Neural progenitor cell (in vitro differentiated cells): ENCODE measurements around the gene GYPC. TPM values are rescaled to one million over a fixed set of nuclear protein-coding genes. Genes with fewer than 3 reads are reported as not detected.

Source experiments
- DNase-seq: peaks from one replicate; pipeline ENCODE4 v3.0.0-alpha.2; 2016; ENCODE audit warnings: low spot score
- H2AFZ ChIP-seq: fragments of 200-600 bp; sonication (generic); replicated peaks from 2 replicates; pipeline ENCODE4 v1.6.1; 2016; ENCODE audit warnings: antibody characterized with exemption
- H3F3A ChIP-seq: fragments of 200-600 bp; sonication (generic); 2 replicates; pipeline ENCODE4 v1.6.1; 2016; ENCODE audit warnings: antibody characterized with exemption, low read depth
- H3K27ac ChIP-seq: fragments of 200-600 bp; sonication (generic); 2 replicates; pipeline ENCODE4 v1.5.1; 2016; ENCODE audit warnings: mild to moderate bottlenecking
- H3K27me3 ChIP-seq: fragments of 200-600 bp; sonication (generic); 2 replicates; pipeline ENCODE4 v1.6.1; 2016; ENCODE audit warnings: mild to moderate bottlenecking, moderate library complexity
- H3K36me3 ChIP-seq: fragments of 200-600 bp; sonication (generic); 2 replicates; pipeline ENCODE4 v1.5.1; 2016
- H3K4me1 ChIP-seq: fragments of 200-600 bp; sonication (generic); 2 replicates; pipeline ENCODE4 v1.6.1; 2016; ENCODE audit warnings: mixed run types
- H3K4me2 ChIP-seq: fragments of 200-600 bp; sonication (generic); 2 replicates; pipeline ENCODE4 v1.6.1; 2016
- H3K4me3 ChIP-seq: fragments of 200-600 bp; sonication (generic); 2 replicates; pipeline ENCODE4 v1.5.1; 2016
- H3K79me2 ChIP-seq: fragments of 200-600 bp; sonication (generic); 2 replicates; pipeline ENCODE4 v1.6.1; 2016; ENCODE audit warnings: low read depth
- H3K9ac ChIP-seq: fragments of 200-600 bp; sonication (generic); 2 replicates; pipeline ENCODE4 v1.6.1; 2016
- H3K9me3 ChIP-seq: fragments of 200-600 bp; sonication (generic); 2 replicates; pipeline ENCODE4 v1.5.1; 2016; ENCODE audit warnings: low read depth
- H4K20me1 ChIP-seq: fragments of 200-600 bp; sonication (generic); 2 replicates; pipeline ENCODE4 v1.6.1; 2016; ENCODE audit warnings: low read depth
- H3K27ac Mint-ChIP-seq: 3 replicates; pipeline ENCODE4 v1.8.0; 2021; ENCODE audit warnings: mixed read lengths
- H3K27me3 Mint-ChIP-seq: 2 replicates; pipeline ENCODE4 v1.8.0; 2022; ENCODE audit warnings: low read depth, mild to moderate bottlenecking, inconsistent platforms, moderate library complexity, mixed read lengths; ENCODE audit not compliant: insufficient read depth
- H3K36me3 Mint-ChIP-seq: 3 replicates; pipeline ENCODE4 v1.8.0; 2021; ENCODE audit warnings: mixed read lengths
- H3K4me1 Mint-ChIP-seq: 3 replicates; pipeline ENCODE4 v1.8.0; 2021; ENCODE audit warnings: mixed read lengths
- H3K4me3 Mint-ChIP-seq: 3 replicates; pipeline ENCODE4 v1.8.0; 2021; ENCODE audit warnings: mild to moderate bottlenecking, moderate library complexity, mixed read lengths
- H3K9me3 Mint-ChIP-seq: 3 replicates; pipeline ENCODE4 v1.8.0; 2020; ENCODE audit warnings: mixed read lengths
- EZH2 ChIP-seq: fragments of 200-600 bp; sonication (generic); IDR thresholded peaks from 2 replicates; pipeline ENCODE4 v1.6.1; 2017; ENCODE audit warnings: antibody characterized with exemption, mild to moderate bottlenecking, moderate library complexity
- EZH2phosphoT487 ChIP-seq: fragments of 200-600 bp; sonication (generic); IDR thresholded peaks from 2 replicates; pipeline ENCODE4 v1.6.1; 2017; ENCODE audit warnings: antibody characterized with exemption
- total RNA-seq: library from RNA; depleted of rRNA; stranded (reverse); fragments of >200 nt; gene quantifications from 2 replicates; pipeline ENCODE4 v1.2.3, GENCODE V29; 2015; ENCODE audit warnings: low replicate concordance
- TF ChIP-seq, protein P1 (sequence below): fragments of 200-600 bp; sonication (generic); IDR thresholded peaks from 2 replicates; pipeline ENCODE4 v1.5.1; 2017; ENCODE audit warnings: antibody characterized with exemption, mild to moderate bottlenecking

The GYPC gene
- total RNA-seq, 1 donor from 2014 or later: 3.4 TPM

- no peaks in the 10 kb centered on the region for H3F3A ChIP-seq
- peaks cover 7% of the 10 kb centered on the region for H3K9me3 ChIP-seq
- H3K9ac ChIP-seq: no peak overlapping the region
- H3K4me1 ChIP-seq: no peaks in the 10 kb centered on the region
- Mint-ChIP-seq H3K4me1 (peaks cover 4% of the 10 kb centered on the region), H3K4me3 (no peak overlapping the region), H3K27me3 (peaks cover 2% of the 10 kb centered on the region), H3K9me3 (peaks cover 27% of the 10 kb centered on the region), H3K36me3 (peaks cover 56% of the 10 kb centered on the region), H3K27ac (no peak overlapping the region)
- H3K4me2 ChIP-seq: no peak overlapping the region
- H3K27me3 ChIP-seq: no peaks in the 10 kb centered on the region
- no peak for DNase-seq
- peaks cover 4% of the 10 kb centered on the region for H3K36me3 ChIP-seq
- H3K79me2 ChIP-seq: no peaks in the 10 kb centered on the region
- no peak overlapping the region for H2AFZ ChIP-seq
- H3K4me3 ChIP-seq: no peak overlapping the region
- TF ChIP-seq EZH2phosphoT487: no peak
- TF ChIP-seq, protein P1, sequence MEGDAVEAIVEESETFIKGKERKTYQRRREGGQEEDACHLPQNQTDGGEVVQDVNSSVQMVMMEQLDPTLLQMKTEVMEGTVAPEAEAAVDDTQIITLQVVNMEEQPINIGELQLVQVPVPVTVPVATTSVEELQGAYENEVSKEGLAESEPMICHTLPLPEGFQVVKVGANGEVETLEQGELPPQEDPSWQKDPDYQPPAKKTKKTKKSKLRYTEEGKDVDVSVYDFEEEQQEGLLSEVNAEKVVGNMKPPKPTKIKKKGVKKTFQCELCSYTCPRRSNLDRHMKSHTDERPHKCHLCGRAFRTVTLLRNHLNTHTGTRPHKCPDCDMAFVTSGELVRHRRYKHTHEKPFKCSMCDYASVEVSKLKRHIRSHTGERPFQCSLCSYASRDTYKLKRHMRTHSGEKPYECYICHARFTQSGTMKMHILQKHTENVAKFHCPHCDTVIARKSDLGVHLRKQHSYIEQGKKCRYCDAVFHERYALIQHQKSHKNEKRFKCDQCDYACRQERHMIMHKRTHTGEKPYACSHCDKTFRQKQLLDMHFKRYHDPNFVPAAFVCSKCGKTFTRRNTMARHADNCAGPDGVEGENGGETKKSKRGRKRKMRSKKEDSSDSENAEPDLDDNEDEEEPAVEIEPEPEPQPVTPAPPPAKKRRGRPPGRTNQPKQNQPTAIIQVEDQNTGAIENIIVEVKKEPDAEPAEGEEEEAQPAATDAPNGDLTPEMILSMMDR: no peak
- TF ChIP-seq EZH2: no peak
- no peaks in the 10 kb centered on the region for H4K20me1 ChIP-seq
- H3K27ac ChIP-seq: no peak overlapping the region
These were observed 22.5 kb downstream of the GYPC start for GRCh38 chr2:126678269-126679065.

- Mint-ChIP-seq H3K9me3 (peaks cover 27% of the 10 kb centered on the region), H3K4me3 (no peak overlapping the region), H3K4me1 (peaks cover 4% of the 10 kb centered on the region), H3K27ac (no peak overlapping the region), H3K27me3 (peaks cover 2% of the 10 kb centered on the region), H3K36me3 (peaks cover 57% of the 10 kb centered on the region)
- no peak overlapping the region for H3K4me3 ChIP-seq
- no peaks in the 10 kb centered on the region for H3K4me1 ChIP-seq
- DNase-seq: no peak
- H3K9me3 ChIP-seq: peaks cover 7% of the 10 kb centered on the region
- no peak overlapping the region for H3K27ac ChIP-seq
- no peaks in the 10 kb centered on the region for H4K20me1 ChIP-seq
- H3K9ac ChIP-seq: no peak overlapping the region
- no peaks in the 10 kb centered on the region for H3K79me2 ChIP-seq
- no peaks in the 10 kb centered on the region for H3K27me3 ChIP-seq
- H3K4me2 ChIP-seq: no peak overlapping the region
- TF ChIP-seq EZH2: no peak
- TF ChIP-seq, protein P1: no peak
- TF ChIP-seq EZH2phosphoT487: no peak
- H3F3A ChIP-seq: no peaks in the 10 kb centered on the region
- H3K36me3 ChIP-seq: peaks cover 4% of the 10 kb centered on the region
- no peak overlapping the region for H2AFZ ChIP-seq
These were observed 23.2 kb downstream of the GYPC start for GRCh38 chr2:126679094-126679713.

DNA sequence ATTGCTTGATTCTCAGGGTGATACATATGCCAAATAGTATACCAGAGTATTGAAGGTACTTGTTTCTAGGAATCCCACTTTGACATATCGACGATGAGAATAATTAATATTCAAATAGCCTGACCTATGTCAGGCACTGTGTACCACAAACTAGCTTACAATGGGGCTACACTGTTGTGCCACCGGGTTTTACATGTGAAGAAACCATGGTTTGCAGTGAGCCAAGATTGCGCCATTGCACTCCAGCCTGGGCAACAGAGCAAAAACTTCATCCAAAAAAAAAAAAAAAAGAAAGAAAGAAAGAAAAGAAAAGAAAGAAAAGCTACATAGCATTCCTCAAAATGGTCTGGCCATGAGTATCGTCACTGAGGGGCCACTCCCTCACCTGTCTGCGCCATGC is 25.5 kb downstream of the GYPC start:
- DNase-seq: no peak
- peaks cover under 1% of the 10 kb centered on the region for H3K27me3 Mint-ChIP-seq
- H3K27ac ChIP-seq: no peak overlapping the region
- H3K4me1 Mint-ChIP-seq: peaks cover 4% of the 10 kb centered on the region
- H3K36me3 ChIP-seq: no peaks in the 10 kb centered on the region
- no peaks in the 10 kb centered on the region for H3K79me2 ChIP-seq
- no peak overlapping the region for H3K4me3 ChIP-seq
- H3K4me3 Mint-ChIP-seq: no peak overlapping the region
- H3K4me2 ChIP-seq: no peak overlapping the region
- H3K27me3 ChIP-seq: no peaks in the 10 kb centered on the region
- peaks cover 13% of the 10 kb centered on the region for H3K9me3 Mint-ChIP-seq
- H3K4me1 ChIP-seq: no peaks in the 10 kb centered on the region
- H3K27ac Mint-ChIP-seq: no peak overlapping the region
- H3F3A ChIP-seq: no peaks in the 10 kb centered on the region
- TF ChIP-seq, protein P1: no peak
- TF ChIP-seq EZH2phosphoT487: no peak
- no peak for TF ChIP-seq EZH2
- H2AFZ ChIP-seq: no peak overlapping the region
- no peak overlapping the region for H3K9ac ChIP-seq
- H3K36me3 Mint-ChIP-seq: peaks cover 48% of the 10 kb centered on the region
- no peaks in the 10 kb centered on the region for H4K20me1 ChIP-seq
- H3K9me3 ChIP-seq: no peaks in the 10 kb centered on the region
